Measurements from ENCODE around the gene ZNF580. TPM values are rescaled to one million over a fixed set of nuclear protein-coding genes. Genes with fewer than 3 reads are reported as not detected.

The ZNF580 gene
- total RNA-seq, 1 donor from 2014 or later: 79.8 TPM

DNA sequence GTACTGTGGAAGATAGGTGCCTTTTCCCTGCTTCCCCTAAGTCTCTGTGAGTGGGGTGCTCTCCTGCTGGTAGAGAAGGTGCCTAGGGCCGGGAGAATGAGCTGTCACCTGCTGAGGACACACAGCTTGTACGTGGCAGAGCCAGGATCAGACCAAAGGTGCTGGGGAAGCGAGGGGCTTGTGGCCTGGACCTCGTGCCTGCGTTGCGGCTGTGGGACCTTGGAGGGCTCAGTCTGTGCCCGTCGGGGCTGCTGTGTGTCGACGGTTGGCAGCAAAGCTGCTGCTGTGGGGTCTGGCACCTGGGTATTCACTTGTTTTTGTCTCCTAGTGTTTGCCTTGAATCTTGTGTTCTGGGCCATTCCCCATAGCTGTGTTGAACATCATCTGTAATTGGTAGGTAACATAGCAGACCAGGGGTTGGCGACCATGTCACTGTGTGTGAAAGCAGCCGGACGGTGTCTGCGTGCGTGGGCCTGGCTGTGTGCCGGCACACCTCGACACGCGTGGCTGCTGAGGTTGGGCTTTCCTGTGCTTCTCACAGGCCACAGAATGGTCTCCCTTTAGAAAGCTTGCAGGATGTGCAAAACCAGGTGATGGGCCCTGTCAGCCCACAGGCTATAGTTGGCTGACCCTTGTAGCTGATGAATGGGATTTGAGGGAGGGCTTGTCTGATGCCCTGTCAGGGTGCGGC is 23.2 kb downstream of the ZNF580 start:
- H3K9me3 Mint-ChIP-seq (ENCODE audit: unreplicated experiment): no peaks in the 10 kb centered on the region
- no peak for DNase-seq (ENCODE audit: extremely low spot score, unreplicated experiment)
- TF ChIP-seq, protein P1, sequence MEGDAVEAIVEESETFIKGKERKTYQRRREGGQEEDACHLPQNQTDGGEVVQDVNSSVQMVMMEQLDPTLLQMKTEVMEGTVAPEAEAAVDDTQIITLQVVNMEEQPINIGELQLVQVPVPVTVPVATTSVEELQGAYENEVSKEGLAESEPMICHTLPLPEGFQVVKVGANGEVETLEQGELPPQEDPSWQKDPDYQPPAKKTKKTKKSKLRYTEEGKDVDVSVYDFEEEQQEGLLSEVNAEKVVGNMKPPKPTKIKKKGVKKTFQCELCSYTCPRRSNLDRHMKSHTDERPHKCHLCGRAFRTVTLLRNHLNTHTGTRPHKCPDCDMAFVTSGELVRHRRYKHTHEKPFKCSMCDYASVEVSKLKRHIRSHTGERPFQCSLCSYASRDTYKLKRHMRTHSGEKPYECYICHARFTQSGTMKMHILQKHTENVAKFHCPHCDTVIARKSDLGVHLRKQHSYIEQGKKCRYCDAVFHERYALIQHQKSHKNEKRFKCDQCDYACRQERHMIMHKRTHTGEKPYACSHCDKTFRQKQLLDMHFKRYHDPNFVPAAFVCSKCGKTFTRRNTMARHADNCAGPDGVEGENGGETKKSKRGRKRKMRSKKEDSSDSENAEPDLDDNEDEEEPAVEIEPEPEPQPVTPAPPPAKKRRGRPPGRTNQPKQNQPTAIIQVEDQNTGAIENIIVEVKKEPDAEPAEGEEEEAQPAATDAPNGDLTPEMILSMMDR (IDR thresholded peaks at IDR 0.05): no peak
- no peak overlapping the region for H3K27ac Mint-ChIP-seq (ENCODE audit: unreplicated experiment)
- no peak overlapping the region for H3K4me3 Mint-ChIP-seq (ENCODE audit: unreplicated experiment)
- peaks cover 7% of the 10 kb centered on the region for H3K4me1 Mint-ChIP-seq (ENCODE audit: unreplicated experiment)
- peaks cover 35% of the 10 kb centered on the region for H3K36me3 Mint-ChIP-seq (ENCODE audit: unreplicated experiment)
- no peaks in the 10 kb centered on the region for H3K27me3 Mint-ChIP-seq (ENCODE audit: unreplicated experiment)

- TF ChIP-seq, protein P1 (IDR thresholded peaks at IDR 0.05): no peak
- Mint-ChIP-seq H3K27me3 (ENCODE audit: unreplicated experiment) (no peaks in the 10 kb centered on the region), H3K27ac (ENCODE audit: unreplicated experiment) (no peak overlapping the region), H3K9me3 (ENCODE audit: unreplicated experiment) (no peaks in the 10 kb centered on the region), H3K36me3 (ENCODE audit: unreplicated experiment) (peaks cover 40% of the 10 kb centered on the region), H3K4me3 (ENCODE audit: unreplicated experiment) (no peak overlapping the region), H3K4me1 (ENCODE audit: unreplicated experiment) (peaks cover 6% of the 10 kb centered on the region)
- no peak for DNase-seq (ENCODE audit: extremely low spot score, unreplicated experiment)
Measured at GRCh38 chr19:55666343-55667005, 25.7 kb downstream of the ZNF580 start.

DNA sequence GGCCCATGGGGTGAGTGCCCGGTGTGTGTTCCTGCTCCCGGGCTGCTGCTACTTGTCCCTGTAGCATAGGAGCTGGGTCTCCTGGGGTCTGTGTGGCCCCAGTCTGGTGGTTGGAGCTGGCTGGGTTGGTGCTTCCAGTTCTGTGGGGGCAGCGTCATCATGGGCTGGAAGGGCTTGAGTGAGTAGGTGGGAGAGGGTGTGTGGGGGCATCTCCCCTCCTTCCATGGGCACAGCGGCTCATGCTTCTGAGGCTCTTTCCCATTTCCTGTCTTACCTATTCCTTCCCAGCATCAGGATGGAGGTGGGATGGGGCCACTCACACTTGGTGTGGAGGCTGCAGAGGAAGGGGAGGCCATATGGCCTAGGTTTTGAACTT is 26.2 kb downstream of the ZNF580 start:
- Mint-ChIP-seq H3K9me3 (ENCODE audit: unreplicated experiment) (no peaks in the 10 kb centered on the region), H3K27me3 (ENCODE audit: unreplicated experiment) (no peaks in the 10 kb centered on the region), H3K4me1 (ENCODE audit: unreplicated experiment) (peaks cover 9% of the 10 kb centered on the region), H3K36me3 (ENCODE audit: unreplicated experiment) (peaks cover 38% of the 10 kb centered on the region), H3K4me3 (ENCODE audit: unreplicated experiment) (no peak overlapping the region), H3K27ac (ENCODE audit: unreplicated experiment) (no peak overlapping the region)
- DNase-seq (ENCODE audit: extremely low spot score, unreplicated experiment): no peak
- TF ChIP-seq, protein P1 (IDR thresholded peaks at IDR 0.05): no peak

DNA sequence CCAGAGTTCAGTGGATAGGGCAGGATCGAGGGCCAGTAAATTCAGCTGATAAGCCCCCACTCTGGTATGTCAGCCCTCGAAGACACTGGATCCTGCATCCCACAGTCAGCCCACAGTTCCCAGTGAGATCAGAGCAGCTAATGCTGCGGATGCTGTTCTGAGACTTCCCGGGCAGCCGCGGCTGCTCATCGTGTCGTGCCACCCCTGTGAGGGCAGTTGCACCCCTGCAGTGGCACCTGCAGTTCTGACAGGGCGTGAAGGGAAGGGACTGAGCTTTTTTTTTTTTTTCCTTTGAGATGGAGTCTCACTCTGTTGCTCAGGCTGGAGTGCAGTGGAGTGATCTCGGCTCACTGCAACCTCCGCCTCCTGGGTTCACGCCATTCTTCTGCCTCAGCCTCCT is 26.7 kb downstream of the ZNF580 start:
- Mint-ChIP-seq H3K4me3 (ENCODE audit: unreplicated experiment) (no peak overlapping the region), H3K36me3 (ENCODE audit: unreplicated experiment) (peaks cover 36% of the 10 kb centered on the region), H3K9me3 (ENCODE audit: unreplicated experiment) (no peaks in the 10 kb centered on the region), H3K27ac (ENCODE audit: unreplicated experiment) (no peak overlapping the region), H3K27me3 (ENCODE audit: unreplicated experiment) (no peaks in the 10 kb centered on the region), H3K4me1 (ENCODE audit: unreplicated experiment) (peaks cover 12% of the 10 kb centered on the region)
- no peak for DNase-seq (ENCODE audit: extremely low spot score, unreplicated experiment)
- TF ChIP-seq, protein P1 (IDR thresholded peaks at IDR 0.05): no peak

DNA sequence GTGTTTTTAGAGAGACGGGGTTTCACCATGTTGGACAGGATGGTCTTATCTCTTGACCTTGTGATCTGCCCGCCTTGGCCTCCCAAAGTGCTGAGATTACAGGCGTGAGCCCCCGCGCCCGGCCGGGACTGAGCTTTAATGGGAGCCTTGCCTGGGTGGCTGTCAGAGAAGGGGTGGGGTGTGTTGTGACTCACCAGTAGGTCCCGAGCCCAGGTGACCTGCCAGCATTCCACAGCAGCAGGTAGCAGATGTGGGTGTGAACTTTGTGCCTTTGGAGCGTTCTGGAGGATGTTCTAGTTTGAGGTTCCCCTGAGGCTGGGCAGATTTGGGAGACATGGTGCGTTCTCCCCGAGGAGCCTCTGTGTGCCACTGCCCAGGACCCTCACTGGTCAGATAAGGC is 27.2 kb downstream of the ZNF580 start:
- no peaks in the 10 kb centered on the region for H3K9me3 Mint-ChIP-seq (ENCODE audit: unreplicated experiment)
- TF ChIP-seq, protein P1 (IDR thresholded peaks at IDR 0.05): no peak
- no peaks in the 10 kb centered on the region for H3K27me3 Mint-ChIP-seq (ENCODE audit: unreplicated experiment)
- no peak overlapping the region for H3K4me3 Mint-ChIP-seq (ENCODE audit: unreplicated experiment)
- H3K4me1 Mint-ChIP-seq (ENCODE audit: unreplicated experiment): peaks cover 12% of the 10 kb centered on the region
- H3K36me3 Mint-ChIP-seq (ENCODE audit: unreplicated experiment): peaks cover 33% of the 10 kb centered on the region
- DNase-seq (ENCODE audit: extremely low spot score, unreplicated experiment): no peak
- H3K27ac Mint-ChIP-seq (ENCODE audit: unreplicated experiment): no peak overlapping the region
